ENCODE data around the gene SEZ6.

DNA sequence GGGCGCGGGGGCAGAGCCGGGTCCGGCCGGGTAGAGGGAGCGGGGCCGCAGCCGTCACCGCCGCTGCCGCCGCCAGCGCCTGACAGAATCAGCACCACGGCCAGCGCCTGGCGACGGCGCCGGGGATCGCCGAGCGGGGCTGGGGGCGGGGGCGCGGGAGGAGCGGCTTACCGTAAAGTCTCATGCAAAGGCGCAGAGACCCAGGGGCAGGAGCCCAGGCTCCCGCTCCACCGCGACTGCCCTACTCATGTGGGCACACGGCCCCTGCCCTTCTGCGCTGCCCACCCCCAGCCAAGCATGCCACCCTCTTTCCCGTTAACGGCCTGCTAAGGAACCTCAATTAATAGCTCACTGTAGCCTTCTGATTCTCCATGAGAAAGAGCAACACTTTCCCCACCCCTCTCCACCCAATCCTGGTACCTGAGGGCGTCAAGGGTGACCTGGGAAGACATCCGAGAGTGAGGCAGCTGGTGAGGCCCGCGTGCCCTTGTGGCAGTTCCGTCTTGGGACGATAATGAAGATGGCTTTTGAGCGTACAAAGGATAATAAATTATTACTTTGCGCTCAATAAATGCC lies at the start of gene SEZ6:
- TF ChIP-seq, protein P1, sequence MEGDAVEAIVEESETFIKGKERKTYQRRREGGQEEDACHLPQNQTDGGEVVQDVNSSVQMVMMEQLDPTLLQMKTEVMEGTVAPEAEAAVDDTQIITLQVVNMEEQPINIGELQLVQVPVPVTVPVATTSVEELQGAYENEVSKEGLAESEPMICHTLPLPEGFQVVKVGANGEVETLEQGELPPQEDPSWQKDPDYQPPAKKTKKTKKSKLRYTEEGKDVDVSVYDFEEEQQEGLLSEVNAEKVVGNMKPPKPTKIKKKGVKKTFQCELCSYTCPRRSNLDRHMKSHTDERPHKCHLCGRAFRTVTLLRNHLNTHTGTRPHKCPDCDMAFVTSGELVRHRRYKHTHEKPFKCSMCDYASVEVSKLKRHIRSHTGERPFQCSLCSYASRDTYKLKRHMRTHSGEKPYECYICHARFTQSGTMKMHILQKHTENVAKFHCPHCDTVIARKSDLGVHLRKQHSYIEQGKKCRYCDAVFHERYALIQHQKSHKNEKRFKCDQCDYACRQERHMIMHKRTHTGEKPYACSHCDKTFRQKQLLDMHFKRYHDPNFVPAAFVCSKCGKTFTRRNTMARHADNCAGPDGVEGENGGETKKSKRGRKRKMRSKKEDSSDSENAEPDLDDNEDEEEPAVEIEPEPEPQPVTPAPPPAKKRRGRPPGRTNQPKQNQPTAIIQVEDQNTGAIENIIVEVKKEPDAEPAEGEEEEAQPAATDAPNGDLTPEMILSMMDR (IDR thresholded peaks at IDR 0.05; ENCODE audit: insufficient read depth, low read depth, low read length): no peak
- no peak for TF ChIP-seq EZH2 (IDR thresholded peaks at IDR 0.05; ENCODE audit: insufficient read depth, low read length)
